GM08714 (cell line): ENCODE data around the gene RAB5A.
"Not testable (repeated sequence)": the region's sequence is repeated elsewhere in the genome, so short reads cannot be mapped to it uniquely, and the experiment has no call there.

Source experiments
- H3K4me3 ChIP-seq: fragments of 200-500 bp; sonication (Bioruptor generic); 2 replicates; pipeline ENCODE4 v1.5.1; 2014; ENCODE audit warnings: mild to moderate bottlenecking, low read length, inconsistent platforms
- ZNF274 ChIP-seq: IDR thresholded peaks from 2 replicates; pipeline ENCODE4 v1.6.1; 2012; ENCODE audit warnings: mild to moderate bottlenecking, low read depth, low read length

Gene RAB5A

GRCh38 chr3:20028905-20029331 lies 82.0 kb downstream of the RAB5A start:
- TF ChIP-seq ZNF274, result no peak
- no peak overlapping the region for H3K4me3 ChIP-seq

GRCh38 chr3:20031939-20032338 lies 85.0 kb downstream of the RAB5A start:
- H3K4me3 ChIP-seq, result not testable (repeated sequence)
